D721Med (cell line): ENCODE results near the gene MARCHF10.

Experiments
- DNase-seq: peaks from one replicate; pipeline ENCODE4 v3.0.0; 2011; ENCODE audit warnings: low spot score; ENCODE audit not compliant: insufficient read length
- FAIRE-seq: peaks from 2 replicates; lab custom pipeline; 2011; peaks lifted over from hg19 to GRCh38; lab: Jason Lieb, UNC
- TF ChIP-seq, protein P1 (sequence below): IDR thresholded peaks from 2 replicates; pipeline ENCODE4 v1.5.1; 2012; ENCODE audit warnings: mild to moderate bottlenecking, control low read depth; ENCODE audit not compliant: insufficient read depth; ENCODE audit errors: missing control alignments

Gene MARCHF10

DNA sequence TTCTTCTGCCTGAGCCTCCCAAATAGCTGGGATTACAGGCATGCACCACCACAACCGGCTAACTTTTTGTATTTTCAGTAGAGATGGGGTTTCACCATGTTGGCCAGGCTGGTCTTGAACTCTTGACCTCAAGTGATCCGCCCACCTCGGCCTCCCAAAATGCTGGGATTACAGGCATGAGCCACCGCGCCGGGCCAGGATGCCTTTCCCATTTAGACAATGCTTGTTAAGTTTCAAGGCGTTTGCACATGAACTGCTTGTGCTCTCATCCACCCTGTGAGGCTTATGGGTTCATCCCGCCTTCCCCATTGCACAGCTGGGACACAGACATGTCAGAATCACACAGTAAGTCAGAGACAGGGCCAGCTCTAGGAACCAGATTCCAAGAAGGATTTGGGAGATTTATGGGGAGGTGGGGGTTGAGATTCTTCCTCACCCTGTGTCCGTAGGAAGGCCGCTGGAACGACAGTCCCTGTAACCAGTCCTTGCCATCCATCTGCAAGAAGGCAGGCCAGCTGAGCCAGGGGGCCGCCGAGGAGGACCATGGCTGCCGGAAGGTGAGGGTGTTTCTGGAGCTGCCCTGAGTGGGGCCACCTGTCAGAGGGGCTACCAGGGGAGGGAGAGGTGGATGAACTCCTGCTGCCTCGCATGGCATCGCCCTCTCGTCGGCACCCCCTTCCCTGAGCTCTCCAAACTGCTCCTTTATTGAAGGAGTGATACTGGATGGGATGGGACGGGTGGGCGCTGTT lies 134.3 kb downstream of the MARCHF10 start:
- no peak for FAIRE-seq
- TF ChIP-seq, protein P1, sequence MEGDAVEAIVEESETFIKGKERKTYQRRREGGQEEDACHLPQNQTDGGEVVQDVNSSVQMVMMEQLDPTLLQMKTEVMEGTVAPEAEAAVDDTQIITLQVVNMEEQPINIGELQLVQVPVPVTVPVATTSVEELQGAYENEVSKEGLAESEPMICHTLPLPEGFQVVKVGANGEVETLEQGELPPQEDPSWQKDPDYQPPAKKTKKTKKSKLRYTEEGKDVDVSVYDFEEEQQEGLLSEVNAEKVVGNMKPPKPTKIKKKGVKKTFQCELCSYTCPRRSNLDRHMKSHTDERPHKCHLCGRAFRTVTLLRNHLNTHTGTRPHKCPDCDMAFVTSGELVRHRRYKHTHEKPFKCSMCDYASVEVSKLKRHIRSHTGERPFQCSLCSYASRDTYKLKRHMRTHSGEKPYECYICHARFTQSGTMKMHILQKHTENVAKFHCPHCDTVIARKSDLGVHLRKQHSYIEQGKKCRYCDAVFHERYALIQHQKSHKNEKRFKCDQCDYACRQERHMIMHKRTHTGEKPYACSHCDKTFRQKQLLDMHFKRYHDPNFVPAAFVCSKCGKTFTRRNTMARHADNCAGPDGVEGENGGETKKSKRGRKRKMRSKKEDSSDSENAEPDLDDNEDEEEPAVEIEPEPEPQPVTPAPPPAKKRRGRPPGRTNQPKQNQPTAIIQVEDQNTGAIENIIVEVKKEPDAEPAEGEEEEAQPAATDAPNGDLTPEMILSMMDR: no peak
- no peak for DNase-seq

DNA sequence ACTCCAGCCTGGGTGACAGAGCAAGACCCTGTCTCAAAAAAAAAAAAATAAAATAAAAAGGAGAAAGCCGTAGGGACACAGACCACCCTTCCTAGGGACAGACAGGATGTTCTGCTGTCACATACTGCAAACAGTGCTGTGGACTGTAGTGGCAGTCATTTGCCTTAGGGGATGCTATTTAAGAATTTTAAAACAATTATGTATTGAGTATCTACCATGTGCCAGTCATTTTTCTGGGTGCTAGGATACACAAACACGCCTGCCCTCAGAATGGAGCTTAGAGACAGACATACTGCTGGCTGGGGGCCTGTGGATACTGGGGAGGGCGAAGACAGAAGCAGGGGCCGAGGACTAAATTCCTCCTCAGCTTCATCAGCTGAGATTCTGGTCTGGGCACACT lies 135.2 kb downstream of the MARCHF10 start:
- FAIRE-seq (no peak), DNase-seq (no peak)
- TF ChIP-seq, protein P1: no peak

DNA sequence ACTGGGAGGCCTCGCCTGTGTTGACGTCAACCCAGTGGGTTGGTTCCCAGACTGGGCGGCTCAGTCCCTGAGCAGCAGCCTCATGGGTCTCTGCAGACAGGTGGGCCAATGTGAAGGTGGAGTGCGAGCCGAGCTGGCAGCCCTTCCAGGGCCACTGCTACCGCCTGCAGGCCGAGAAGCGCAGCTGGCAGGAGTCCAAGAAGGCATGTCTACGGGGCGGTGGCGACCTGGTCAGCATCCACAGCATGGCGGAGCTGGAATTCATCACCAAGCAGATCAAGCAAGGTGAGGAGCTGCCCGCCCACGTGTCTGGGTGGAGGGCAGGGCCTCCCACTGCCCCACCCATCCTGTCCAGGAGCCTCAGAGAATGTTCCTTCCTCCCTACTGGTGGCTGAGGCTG lies 136.6 kb downstream of the MARCHF10 start:
- FAIRE-seq: no peak
- DNase-seq: no peak
- TF ChIP-seq, protein P1: no peak

GRCh38 chr17:62670202-62670821 lies 137.8 kb downstream of the MARCHF10 start:
- no peak for FAIRE-seq
- no peak for DNase-seq
- TF ChIP-seq, protein P1: no peak

- no peak for DNase-seq
- FAIRE-seq: no peak
- TF ChIP-seq, protein P1: no peak
Measured at GRCh38 chr17:62668091-62668804, 139.9 kb downstream of the MARCHF10 start.

- TF ChIP-seq, protein P1: no peak
- no peak for DNase-seq
- FAIRE-seq: no peak
Measured at GRCh38 chr17:62666801-62667591, 141.1 kb downstream of the MARCHF10 start.
